ENCODE measurements around the gene TMEM81.
A peak's percentile ranks its signal among the peaks of the same experiment; 100 is the strongest.

TMEM81 gene

DNA sequence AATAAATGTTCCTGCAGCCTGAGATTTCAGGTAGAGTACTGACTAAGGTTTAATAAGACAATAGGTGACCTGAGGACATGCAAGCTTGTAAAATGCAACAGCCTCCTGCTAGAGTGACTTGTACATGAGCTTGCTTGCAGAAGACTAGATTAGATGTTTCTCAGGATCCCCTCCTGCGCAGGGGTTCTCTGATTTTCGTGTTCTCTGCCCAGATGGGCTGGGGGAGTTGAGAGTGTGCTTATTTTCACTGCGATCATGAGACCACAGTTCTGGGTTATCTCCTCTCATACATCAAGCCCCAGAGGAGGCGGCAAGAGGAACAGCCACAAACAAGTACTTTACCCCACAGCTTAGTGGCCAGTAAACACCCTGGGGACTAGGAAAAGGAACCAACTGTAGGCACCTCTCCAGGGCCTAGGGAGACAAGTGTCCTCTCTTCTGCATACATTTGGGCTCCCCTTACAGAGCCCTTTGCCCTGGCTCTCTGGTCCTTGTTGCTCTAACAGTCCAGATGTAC is 8.0 kb downstream of the TMEM81 start:
- DNase-seq (ENCODE audit: low read depth), result no peak

- DNase-seq (ENCODE audit: low read depth), result no peak
Observed at GRCh38 chr1:205075642-205076155, 8.6 kb downstream of the TMEM81 start.

DNA sequence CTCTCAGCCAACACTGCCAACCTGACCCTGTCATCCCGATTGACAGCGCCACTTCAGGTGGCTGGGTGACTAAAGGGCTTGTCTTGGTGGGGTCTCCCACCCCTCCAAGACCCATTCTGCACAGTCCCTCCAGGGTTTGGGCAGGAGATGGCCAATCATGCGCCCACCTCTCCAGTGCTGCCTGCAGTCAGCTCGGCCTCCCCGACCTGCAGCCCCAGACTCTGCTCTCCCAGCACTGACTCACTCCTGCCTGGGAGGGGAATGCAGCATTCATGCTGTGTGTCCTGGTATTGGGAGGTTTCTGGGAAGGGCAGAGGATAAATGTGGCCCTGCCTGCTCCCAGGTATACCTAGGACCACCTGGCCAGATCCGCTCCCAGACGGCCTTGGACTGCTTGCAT is 9.7 kb downstream of the TMEM81 start:
- no peak for DNase-seq (ENCODE audit: low read depth)

DNA sequence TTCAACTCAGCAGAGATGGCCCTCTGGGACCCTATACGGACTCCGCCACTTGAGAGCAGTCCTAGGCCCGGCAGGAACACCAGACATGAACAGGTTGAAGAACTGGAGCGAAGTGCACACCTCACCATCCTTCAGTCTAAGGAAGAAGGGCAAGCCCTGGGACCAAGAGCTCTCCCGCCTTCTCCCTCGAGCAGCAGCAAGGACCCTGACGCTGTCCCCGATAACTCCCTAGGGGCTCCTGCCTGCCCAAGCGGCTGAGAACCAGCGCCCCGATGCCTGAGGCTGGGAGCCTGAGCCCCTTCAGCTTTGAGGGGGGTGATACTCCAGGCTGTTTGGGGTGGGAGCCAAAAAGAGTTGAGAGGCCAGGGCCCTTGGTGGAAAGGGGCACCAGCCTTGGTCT is 10.2 kb downstream of the TMEM81 start:
- no peak for DNase-seq (ENCODE audit: low read depth)

- no peak for DNase-seq (ENCODE audit: low read depth)
Observed at GRCh38 chr1:205073511-205073910, 10.7 kb downstream of the TMEM81 start.

- DNase-seq (ENCODE audit: low read depth), result no peak
Observed at GRCh38 chr1:205072881-205073280, 11.4 kb downstream of the TMEM81 start.

GRCh38 chr1:205072286-205072685 is 12.0 kb downstream of the TMEM81 start:
- DNase-seq (ENCODE audit: low read depth), result no peak

DNA sequence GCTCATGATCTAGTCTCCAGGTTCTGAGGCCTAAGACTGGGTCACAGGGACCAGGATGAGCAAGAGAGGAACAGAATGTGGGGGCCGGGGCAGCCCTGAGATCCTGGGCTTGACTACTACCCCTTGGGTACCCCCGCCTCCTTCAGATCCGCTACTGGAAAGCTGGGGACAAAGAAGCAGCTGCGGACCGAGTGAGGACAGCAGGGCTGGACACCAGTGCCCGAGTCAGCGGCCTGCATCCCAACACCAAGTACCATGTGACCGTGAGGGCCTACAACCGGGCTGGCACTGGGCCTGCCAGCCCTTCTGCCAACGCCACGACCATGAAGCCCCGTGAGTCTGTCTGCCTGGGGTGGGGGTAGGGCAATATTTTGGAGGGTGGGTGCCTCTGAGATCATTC is 12.5 kb downstream of the TMEM81 start:
- no peak for DNase-seq (ENCODE audit: low read depth)

GRCh38 chr1:205071028-205071409 is 13.2 kb downstream of the TMEM81 start:
- no peak for DNase-seq (ENCODE audit: low read depth)

DNA sequence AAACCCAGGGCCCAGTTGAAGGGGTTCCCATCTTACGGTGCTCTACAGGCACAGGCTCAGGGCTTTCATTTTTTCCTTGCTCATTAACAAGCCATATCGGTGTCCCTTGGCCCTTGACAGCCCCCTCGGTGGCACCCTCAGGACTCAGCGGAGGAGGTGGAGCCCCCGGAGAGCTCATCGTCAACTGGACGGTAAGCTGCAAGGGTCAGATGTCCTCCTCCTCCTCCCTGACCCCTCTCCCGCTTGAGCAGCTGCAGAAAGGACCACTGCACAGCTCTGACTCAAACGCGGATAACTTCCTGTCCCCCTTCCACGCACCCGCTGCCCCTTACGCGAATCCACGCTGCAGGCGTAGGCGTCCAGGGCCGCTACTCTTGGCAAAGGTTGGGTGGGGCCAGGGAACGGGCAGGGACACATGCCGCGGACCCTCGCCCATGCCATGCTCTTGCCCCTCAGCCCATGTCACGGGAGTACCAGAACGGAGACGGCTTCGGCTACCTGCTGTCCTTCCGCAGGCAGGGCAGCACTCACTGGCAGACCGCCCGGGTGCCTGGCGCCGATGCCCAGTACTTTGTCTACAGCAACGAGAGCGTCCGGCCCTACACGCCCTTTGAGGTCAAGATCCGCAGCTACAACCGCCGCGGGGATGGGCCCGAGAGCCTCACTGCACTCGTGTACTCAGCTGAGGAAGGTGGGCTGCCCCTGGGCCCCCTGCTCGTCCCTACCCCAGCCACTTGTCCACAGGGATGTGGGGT is 14.7 kb downstream of the TMEM81 start:
- no peak for DNase-seq (ENCODE audit: low read depth)

GRCh38 chr1:205068457-205069040 is 15.7 kb downstream of the TMEM81 start:
- peak; percentile 20 for DNase-seq (ENCODE audit: low read depth)

GRCh38 chr1:205068001-205068400 is 16.3 kb downstream of the TMEM81 start:
- DNase-seq (ENCODE audit: low read depth), result no peak

DNA sequence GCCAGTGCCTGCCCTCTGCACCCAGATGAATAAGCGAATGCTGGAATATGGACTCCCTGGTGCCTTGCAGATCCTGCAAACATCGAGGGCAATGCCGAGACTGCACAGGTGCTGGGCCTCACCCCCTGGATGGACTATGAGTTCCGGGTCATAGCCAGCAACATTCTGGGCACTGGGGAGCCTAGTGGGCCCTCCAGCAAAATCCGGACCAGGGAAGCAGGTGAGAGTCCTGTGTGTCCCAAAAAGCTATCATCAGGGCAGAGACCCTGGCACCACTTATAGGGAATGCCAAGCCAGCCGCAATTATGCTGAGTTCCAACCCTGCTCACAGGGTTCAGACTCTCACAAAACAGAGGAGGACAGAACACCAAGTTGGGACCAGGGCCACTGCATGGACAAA is 17.2 kb downstream of the TMEM81 start:
- no peak for DNase-seq (ENCODE audit: low read depth)

GRCh38 chr1:205066141-205066818 is 18.0 kb downstream of the TMEM81 start:
- DNase-seq (ENCODE audit: low read depth), result no peak

GRCh38 chr1:205065666-205066065 is 18.6 kb downstream of the TMEM81 start:
- no peak for DNase-seq (ENCODE audit: low read depth)

GRCh38 chr1:205064741-205065316 is 19.4 kb downstream of the TMEM81 start:
- no peak for DNase-seq (ENCODE audit: low read depth)

DNA sequence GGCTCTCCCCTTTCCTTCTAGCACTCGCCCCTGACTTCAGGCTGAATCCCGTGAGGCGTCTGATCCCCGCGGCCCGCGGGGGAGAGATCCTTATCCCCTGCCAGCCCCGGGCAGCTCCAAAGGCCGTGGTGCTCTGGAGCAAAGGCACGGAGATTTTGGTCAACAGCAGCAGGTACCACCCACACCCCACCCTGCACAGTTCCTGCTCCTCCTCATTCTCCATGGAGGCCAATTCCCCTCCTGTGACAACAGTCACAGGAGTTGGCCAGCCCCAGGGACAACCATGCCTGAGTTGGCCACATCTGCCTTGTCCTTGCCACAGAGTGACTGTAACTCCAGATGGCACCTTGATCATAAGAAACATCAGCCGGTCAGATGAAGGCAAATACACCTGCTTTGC is 20.0 kb downstream of the TMEM81 start:
- no peak for DNase-seq (ENCODE audit: low read depth)

DNA sequence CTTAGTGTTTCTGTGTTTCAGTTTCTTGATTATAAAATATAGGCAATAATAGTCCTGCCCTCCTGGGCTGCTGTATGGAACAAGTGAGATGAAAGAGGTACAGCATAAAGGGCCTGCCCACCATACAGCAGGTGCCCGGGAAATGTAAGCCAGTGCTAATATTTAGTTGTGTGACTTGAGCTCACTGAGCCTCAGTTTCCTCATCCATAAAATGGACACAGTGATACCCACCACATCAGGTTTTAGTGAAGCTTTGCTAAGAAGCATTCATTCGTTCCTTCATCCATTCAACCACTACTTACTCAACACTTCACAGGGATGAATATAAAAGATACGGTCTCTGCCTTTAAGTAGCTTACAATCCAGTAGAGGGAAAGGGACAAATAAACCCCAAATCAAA is 21.4 kb downstream of the TMEM81 start:
- no peak for DNase-seq (ENCODE audit: low read depth)

DNA sequence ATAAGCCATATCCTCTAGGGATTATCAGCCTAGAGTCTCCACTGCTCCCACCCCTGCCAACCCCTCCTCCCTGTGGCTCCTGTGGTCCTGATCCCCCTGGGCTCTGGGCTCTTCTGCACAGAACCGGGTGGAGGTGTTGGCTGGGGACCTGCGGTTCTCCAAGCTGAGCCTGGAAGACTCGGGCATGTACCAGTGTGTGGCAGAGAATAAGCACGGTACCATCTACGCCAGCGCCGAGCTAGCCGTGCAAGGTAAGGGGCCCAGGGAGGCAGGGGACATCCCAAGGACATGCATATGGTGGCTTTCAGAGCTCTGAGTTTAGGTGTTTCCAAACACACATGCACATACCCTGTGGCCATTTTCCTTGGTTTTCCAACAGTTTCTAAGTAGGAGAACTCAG is 21.9 kb downstream of the TMEM81 start:
- DNase-seq (ENCODE audit: low read depth), result no peak

DNA sequence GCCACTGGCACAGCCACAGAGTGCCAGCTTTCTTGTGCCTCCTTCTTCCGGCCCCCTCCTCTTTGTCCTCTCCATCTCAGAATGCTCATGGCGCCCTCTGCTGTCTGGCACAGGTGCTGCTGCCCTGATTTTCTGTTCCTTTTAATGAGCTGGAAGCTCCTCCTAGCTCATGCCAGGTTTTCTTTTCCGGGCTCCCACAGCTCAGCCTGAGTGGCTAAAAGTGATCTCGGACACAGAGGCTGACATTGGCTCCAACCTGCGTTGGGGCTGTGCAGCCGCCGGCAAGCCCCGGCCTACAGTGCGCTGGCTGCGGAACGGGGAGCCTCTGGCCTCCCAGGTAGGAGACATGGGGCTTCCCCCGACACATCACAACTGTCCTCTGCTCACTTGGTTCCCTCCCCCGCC is 22.6 kb downstream of the TMEM81 start:
- peak; percentile 28 for DNase-seq (ENCODE audit: low read depth)

- no peak for DNase-seq (ENCODE audit: low read depth)
Observed at GRCh38 chr1:205061227-205061626, 23.0 kb downstream of the TMEM81 start.

DNA sequence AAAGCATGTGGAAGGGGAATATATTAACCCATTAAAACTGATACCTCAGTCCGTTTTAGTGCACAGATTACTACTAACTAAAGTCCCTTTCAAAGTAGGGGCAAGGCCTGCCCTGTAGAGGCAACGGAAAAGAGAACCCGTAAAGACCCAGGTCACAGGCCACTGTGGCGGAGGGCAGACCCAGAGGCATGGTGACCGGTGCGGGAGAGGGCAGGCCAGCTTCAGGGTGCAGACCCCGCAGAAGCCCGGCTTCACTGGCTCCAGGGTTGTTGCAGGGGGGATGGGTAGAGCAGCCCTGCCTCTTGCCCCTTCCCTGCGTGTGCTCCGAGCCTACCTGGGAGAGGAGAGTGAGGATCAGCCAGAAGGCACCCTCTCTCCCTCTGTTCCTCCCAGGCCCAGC is 23.5 kb downstream of the TMEM81 start:
- no peak for DNase-seq (ENCODE audit: low read depth)

DNA sequence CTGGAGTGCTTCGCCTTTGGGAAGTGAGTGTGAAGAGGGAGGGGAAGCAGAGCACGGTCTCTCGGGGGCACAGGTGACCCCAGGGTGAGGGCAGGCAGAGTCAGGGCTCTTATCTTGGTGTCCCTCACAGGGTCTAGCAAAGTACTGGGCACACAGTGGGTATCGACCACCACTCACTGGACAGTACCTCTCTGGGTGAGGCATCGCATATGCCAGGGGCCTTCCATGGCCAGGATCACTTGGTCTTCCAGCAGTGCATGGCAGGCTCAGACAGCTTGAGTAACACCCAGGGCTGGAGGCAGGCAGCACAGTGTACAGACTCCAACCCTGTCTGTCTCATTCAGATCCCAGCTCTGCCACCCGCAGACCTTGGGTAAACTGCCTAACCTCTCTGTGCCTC is 24.6 kb downstream of the TMEM81 start:
- DNase-seq (ENCODE audit: low read depth), result no peak
